A172 (cell line): Measurements from ENCODE around the gene RARA. TPM values are rescaled to one million over a fixed set of nuclear protein-coding genes. Genes with fewer than 3 reads are reported as not detected.
"Not testable (repeated sequence)": the region's sequence is repeated elsewhere in the genome, so short reads cannot be mapped to it uniquely, and the experiment has no call there.

Source experiments
- DNase-seq: peaks from one replicate; pipeline ENCODE4 v3.0.0-alpha.2; 2015; ENCODE audit warnings: low spot score
- total RNA-seq: library from RNA; depleted of rRNA; stranded (reverse); fragments of >200 nt; shearing (Covaris generic); gene quantifications from 2 replicates; pipeline ENCODE4 v1.2.3, GENCODE V29; 2014

Gene RARA
- total RNA-seq, 1 experiment from 2014 or later, result 33.2 TPM

DNA sequence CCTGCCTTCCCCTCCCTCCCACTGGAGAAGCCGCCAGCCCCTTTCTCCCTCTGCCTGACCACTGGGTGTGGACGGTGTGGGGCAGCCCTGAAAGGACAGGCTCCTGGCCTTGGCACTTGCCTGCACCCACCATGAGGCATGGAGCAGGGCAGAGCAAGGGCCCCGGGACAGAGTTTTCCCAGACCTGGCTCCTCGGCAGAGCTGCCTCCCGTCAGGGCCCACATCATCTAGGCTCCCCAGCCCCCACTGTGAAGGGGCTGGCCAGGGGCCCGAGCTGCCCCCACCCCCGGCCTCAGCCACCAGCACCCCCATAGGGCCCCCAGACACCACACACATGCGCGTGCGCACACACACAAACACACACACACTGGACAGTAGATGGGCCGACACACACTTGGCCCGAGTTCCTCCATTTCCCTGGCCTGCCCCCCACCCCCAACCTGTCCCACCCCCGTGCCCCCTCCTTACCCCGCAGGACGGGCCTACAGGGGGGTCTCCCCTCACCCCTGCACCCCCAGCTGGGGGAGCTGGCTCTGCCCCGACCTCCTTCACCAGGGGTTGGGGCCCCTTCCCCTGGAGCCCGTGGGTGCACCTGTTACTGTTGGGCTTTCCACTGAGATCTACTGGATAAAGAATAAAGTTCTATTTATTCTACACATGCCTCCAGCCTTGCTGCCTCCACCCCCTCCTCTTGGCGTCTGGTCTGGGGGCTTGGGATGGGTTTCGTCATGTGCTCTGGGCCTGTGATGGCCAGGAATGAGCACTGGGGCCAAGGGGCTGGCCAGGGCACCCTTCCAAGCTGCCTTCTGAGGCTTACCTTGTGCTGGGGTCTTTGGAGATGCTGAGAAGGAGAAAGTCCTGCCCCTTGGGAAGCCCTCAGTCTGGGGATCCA is 48.3 kb downstream of the RARA start:
- DNase-seq, result no peak

DNA sequence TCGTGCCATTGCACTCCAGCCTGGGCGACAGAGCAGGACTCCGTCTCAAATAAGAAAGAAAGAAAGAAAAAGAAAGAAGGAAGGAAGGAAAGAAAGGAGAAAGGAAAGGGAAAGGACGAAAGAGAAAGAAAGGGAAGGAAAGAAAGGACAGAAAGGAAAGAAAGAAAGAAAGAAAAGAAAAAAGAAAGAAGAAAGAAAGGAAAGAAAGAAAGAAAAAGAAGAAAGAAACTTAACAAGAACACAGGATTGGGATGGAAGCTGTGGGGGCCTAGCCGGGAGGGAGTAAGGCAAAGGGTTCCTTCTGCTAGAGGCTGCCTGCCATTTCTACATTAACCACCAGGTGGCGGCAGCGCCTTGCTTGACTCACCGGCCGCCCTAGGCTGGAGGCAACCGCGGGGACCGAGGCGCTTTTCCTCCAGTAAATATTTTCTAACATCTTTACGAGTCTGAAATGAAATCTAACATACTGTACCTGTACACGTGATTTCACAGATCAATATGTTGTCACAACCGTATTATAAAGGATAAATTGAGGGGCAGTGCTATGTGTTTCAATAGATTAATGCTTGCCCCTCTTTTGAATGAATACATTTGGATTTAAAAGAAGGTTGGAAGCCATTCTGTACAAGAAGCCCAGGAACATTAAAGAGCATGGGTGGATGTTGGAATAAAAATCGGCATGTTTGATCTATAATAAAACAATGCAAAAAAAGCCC is 49.5 kb downstream of the RARA start:
- peak; percentile 85 for DNase-seq

DNA sequence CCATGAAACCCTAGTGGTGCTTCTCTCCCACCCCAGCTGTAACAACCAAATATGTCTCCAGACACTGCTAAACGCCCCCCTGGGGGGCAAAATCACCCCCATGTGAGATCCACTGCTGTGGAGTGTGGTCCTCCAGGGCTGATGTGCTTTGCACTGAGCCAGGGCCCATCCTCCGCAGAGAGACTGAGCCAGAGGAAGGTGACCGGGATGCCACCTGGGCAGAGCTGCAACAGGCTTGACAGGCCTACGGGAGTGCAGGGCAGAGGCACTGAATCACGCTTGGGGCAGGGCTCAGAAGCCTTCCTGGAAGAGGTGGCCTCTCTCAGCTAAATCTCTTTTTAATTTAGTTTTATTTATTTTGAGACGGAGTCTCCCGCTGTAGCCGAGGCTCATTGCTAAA is 51.1 kb downstream of the RARA start:
- no peak for DNase-seq

DNA sequence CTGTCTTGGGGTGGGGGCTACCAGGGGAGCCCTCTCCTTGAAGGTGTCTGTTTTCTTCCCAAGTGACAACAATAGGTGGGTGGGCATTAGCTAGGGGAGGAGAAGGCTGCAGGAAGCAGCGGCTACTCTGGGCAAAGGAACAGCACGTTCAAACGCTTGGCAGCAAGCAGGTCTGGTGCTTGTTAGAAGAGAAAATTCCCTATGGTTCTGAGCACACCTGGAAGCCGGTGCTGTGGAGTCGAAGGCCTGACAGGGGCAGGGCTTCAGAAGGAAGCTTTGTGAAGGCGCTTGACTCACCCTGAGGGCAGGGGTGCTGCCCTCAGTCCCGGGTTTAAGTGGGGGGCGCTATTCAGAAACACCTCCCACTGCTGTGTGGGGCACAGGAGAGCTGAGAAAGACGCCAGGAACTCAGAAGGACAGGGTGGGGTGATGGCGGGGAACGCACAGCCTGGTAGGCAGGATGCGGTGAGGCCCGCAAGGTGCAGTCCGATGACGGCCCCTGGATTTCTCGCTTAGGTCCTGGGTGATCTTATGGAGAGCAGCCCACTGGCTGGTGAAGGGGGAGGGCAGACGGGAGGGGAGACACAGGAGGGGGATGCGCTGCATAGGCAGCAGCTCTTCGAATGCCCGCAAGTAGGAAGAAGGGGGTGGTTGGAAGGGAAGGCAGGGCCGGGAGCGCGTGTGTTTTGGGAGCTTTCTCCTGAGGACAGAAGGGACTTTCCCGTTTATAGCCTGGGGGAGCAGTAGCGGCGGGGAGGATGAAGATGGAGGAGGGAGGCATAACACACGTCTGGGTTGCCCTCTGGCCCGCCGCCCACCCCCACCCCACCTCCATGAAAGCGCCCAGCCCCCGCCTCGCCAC is 52.3 kb downstream of the RARA start:
- DNase-seq, result no peak

DNA sequence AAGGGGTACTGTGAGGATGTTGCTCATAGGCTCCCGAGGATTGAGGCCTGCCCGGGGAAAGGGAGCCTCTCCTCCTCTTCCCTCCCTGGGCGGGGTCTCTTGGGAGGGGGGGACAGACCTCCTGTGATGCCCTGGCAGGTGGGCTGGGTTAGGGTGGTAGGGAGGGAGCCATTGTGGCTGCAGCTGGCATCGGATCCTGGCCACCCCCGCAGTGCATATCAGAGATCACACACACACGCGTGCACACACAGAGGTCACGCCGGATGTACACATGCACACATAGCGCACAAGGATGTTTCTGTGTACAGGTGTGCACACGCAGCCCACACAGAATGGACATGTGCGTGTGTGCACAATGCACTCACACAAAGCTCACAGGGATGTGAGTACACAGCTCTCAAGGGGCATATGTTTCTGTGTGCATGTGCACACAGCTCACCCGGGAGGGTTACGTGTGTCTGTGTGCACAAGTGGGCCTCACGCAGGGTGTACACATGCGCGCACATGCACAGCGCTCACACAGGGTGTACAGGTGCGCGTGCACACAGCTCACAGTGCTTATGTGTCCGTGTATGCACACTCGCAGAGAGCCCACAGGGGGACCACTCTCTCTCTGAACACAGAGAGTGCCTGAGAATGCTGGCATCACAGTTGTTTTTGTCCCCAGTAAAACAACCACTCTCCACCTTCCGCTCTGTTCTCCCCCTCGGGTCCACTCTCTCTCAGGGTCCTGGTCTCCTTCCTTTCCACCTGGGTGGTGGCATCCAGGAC is 53.1 kb downstream of the RARA start:
- no peak for DNase-seq

DNA sequence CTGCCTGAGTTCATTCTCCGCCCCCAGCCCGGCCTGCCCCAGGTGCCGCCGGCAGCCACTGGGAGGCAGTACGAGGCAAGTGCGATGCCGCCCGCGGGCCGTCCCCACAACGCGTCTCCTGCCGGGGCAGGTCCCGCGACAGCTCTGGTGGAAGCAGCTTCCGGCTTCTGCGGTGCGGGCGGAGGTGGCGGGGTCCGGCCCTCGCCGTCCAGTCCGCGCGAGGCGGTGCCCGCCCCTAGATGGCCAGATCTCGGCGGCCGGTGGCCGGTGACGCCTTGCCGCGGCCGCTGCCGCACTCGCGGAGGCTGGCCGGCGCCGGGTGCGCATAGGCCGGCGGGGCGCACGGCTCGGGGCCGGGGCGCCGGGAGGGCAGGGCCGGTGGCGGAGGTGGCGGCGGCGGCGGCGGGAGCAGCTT is 53.7 kb downstream of the RARA start:
- peak; percentile 68 for DNase-seq

DNA sequence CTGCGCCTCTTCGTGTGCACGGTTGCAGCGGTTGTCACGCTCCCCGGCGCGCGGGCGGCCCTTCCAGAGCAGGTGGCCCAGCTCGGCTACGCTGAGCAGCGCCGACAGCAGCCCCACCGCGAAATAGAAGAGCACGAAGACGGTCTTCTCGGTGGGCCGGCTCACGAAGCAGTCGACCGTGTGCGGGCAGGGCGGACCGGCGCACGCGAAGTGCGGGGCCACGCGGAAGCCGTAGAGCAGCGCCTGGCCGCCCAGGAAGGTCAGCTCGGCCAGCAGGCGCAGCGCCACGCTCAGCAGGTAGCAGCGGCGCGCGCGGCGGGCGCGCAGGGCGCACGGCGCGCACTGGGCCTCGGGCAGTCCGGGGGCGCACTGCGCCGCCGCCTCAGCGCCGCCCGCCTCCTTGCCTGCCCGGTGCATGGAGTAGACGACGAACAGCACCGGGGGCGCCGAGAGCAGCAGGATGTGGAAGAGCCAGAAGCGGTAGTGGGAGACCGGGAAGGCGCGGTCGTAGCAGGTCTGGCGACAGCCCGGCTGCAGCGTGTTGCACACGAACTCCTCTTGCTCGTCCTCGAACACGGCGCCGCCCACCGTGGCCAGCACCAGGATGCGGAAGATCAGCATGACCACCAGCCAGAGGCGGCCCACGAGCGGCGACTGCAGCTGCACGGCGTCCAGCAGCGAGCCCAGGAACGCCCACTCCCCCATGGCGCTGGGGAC is 54.3 kb downstream of the RARA start:
- DNase-seq, result no peak

DNA sequence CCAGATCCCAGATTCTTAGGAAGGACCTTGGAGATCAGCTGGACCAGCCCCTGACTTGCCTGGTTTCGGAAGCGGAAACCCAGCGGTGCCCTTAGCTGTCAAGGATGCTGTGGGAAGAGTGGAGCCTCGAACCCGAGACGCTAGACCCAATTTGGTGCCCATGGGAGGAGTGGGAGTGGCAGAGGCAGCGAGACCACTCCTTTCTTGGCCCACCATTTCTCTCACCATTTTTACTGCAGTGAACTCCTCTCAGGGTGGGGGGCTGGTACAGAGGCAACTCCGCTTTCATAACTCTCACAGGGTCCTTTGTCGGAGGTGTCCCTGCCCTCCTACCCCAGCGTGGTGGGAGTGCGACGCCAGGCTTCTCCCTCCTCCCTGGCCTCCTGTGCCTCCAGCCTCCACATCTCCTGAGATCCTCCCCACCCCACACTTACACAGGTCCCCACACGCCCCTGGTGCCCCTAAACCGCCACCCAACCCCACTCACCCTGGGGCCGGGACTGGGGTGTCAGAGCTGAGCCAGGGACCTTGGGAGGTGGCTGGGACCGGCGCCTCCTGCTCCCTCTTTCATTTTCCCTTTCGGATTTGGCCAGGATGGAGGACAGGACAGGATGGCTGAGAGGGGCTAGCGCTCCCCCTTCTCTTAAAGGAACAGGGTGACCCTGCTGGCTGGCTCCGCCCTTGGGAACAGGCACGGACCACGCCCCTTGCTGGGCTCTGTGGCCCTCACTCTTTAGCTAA is 55.3 kb downstream of the RARA start, which contains the start of gene GJD3:
Gene GJD3 (minus strand): TSS at position 617 of the 741 bp plus-strand sequence. CDS start 922 bp downstream, outside the sequence.
- no peak for DNase-seq

DNA sequence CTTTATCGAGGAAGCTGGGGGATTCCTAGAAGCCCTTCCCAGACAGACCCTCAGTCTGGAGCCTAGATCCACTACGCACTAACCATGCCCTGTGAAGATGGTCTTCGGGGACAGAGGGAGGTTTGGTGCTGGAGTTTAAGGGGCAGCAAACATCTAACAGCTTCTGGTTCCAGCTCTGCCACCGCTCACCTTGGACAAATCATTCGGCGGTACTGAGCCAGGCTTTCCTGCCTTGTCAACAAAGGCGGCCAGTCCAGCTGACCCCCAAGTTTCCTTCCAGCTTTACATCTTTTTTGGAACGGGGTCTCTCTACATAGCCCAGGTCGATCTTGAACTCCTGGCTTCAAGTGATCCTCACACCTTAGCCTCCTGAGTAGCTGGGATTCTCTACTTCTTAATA is 55.9 kb downstream of the RARA start:
- no peak for DNase-seq

DNA sequence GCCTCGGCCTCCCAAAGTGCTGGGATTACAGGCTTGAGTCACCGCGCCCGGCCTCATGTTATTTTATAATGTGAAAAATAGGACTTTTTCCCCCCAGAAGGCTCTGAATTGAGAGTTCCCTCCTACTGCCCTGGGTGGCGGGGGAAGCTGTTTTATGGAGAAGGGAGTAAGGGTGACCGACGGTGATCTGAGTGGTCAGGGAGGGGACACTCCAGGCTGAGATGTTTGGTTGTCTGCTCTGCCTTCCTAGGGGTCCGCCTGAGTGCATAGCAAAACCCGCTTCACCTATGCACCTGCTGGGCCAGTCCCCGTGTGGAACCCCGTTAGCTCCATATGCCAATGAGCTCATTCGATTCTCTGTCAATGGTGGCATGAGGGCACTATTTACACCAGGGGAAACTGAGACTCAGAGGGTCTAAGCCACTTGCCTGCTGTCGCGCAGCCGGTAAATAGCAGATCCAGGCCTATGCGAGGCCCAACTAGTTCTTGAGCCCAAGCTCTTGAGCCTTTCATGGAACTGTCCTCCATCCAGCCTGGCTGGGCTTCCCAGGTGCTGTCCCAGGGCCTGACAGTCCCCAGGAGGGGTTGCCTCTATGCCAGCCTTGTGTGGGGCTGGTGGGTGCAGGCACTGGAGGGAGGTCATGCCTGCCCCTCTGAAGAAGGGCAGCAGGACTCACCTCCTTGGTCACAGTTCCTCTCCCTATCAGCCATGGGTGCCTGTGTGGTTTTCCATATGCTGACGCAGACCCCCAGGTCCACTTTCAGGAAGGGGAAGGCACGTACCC is 57.3 kb downstream of the RARA start:
- no peak for DNase-seq

DNA sequence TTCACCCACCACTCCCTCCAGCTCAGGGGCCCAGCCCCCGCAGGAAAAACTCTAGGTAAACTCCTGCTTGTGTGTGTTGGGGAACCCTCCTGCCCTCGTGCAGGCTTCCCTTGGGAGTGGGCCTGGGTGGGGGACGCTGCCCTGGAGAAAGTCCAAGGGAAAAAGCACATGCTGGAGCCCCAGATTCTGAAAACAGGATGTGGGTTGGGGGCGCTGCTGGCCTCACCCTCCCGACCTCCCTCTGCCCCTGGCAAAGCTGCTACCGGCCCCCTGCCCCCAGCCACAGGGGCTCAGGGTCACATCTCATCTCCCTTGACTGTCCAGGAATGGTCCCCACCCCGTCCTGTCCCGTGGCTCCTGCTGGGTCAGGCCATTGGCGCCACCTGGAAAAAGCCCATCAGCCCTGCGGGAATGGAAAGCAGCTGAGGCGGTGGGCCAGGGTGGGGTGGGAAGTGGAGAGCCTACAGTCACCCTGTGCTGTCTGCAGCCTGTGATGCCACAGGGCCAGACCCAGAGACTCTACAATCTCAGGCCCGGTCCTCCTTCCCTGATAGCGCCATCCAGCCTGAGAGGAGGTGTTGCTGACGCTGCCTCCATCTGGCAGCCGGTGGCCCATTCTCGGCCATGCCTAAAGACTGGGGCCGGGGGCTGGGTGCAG is 58.0 kb downstream of the RARA start:
- no peak for DNase-seq

DNA sequence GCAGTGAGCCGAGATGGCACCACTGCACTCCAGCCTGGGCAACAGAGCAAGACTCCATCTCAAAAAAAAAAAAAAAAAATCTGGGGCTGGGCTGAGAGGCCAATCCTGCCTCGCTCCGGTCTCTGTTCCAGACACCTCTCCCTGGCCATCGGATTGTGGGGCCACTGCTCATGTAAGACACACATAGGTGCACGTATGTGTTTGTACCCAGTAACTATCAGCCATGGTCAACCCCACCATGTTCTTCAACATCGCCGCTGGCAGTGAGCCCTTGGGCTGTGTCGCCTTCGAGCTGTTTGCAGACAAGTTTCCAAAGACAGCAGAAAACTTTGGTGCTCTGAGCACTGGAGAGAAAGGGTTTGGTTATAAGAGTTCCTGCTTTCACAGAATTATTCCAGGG is 58.7 kb downstream of the RARA start:
- not testable (repeated sequence) for DNase-seq

DNA sequence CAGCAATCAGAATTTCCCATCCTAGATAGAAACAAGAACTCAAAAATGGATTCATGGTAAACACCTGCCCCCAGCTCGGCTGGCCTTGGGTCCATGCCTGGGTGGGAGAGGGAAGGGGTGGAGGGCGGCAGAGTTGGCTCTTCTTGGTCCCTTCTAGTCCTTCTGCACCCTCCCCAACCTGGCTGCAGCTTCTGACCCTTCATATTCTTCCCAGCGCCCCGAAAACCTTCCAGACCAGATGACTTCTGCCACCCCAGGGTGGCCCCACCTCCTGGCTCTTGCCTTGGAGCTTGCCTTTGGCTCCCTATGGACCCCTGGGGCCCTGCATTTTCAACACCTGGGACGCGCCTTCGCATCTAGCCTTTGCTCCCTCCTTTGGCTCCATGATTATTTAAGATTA is 60.9 kb downstream of the RARA start:
- no peak for DNase-seq

DNA sequence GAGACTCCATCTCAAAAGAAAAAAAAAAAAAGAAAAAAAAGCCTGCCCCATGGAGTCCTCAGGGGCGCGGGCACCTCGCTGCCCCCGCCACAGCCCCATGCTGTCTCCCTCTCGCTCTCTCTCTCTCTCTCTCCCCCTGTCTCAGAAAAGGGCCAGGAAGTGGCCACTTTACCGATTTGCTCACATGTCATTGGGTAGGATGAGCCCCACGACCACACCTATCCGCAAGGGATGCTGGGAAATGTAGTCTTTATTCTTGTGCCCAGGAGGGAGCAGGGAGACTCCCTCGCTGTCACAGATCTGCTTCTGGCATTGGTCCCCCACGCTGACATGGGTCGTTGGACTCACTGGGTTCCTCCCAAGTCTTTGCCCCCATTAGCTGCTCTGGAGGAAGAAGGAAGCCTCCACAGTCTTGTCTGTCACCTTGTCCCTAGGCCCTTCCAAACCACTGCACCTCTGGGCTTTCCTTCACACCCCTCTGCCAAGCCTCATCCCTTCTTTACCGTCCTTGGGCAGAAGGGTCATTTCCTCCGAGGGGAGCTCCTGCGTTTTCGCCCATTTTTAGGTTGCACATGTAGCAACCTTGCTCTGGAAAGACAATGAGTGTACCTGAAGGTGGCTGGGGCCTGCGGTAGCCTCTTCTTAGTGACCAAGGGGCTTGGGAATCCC is 62.4 kb downstream of the RARA start:
- DNase-seq, result no peak

DNA sequence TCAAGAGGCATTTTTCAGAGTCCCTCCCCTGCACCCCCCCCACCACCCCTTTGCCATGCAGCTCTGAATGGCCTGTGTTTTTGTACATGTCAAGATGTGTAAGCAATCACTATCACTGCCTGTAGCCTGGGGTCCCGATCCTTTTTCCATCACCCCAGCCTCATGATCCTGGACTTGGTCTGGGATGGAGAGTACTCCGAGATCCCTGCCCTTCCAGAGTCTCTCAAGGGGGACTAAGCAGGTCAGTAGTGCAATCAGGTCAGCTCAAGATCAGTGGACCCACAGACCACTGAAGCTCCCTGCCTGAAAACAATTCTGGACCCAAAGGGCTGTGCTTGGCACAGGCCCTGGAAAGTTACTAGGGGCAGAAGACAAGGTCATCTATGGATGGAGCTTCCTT is 63.1 kb downstream of the RARA start:
- DNase-seq, result no peak

DNA sequence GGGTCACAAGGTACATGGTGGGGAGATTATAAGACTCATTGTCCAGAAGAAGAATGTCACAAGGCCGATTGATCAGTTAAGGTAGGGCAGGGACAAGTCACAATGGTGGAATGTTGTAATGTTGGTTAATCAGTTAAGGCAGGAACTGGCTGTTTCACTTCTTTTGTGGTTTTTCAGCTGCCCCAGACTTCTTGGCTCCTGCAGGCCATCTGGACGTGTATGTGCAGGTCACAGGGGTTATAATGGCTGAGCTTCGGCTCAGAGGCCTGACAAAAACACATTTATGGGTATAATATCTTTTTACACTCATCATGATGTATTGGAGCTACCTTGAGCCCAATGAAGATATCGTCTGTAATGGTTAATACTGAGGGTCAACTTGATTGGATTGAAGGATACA is 63.7 kb downstream of the RARA start:
- DNase-seq, result not testable (repeated sequence)

DNA sequence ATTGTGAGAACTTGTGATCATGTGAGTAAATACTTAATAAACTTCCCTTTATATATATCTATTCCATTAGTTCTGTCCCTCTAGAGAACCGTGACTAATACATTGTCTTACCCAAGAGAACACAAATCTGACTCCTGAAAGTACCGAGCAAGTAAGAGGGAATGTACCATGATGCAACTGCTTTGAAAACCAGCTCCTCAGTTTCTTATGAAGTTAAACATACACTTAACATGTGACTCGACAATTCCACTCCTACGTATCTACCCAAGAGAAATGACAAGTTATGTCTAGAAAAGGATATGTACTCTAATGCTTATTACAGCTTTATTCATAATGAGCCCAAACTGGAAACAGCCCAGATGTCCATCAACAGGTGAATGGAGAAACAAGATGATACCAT is 64.3 kb downstream of the RARA start:
- no peak for DNase-seq

DNA sequence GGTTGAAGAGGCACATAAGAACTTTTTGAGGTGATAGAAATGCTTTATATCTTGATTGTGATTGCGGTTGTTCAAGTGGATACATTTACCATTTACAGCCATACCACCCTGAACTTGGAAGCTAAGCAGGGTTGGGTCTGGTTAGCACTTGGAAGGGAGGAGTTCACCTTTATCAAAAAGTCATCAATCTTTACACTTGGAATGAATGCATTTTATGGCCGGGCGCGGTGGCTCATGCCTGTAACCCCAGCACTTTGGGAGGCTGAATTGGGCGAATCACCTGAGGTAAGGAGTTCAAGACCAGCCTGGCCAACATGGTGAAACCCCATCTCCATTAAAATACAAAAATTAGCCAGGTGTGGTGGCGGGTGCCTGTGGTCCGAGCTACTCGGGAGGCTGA is 65.0 kb downstream of the RARA start:
- no peak for DNase-seq
